Measurements from ENCODE around the gene CD52. TPM values are rescaled to one million over a fixed set of nuclear protein-coding genes. Genes with fewer than 3 reads are reported as not detected.

Gene CD52
- total and polyA plus RNA-seq, 10 donors = 206 to 3,726 (median 316) TPM

DNA sequence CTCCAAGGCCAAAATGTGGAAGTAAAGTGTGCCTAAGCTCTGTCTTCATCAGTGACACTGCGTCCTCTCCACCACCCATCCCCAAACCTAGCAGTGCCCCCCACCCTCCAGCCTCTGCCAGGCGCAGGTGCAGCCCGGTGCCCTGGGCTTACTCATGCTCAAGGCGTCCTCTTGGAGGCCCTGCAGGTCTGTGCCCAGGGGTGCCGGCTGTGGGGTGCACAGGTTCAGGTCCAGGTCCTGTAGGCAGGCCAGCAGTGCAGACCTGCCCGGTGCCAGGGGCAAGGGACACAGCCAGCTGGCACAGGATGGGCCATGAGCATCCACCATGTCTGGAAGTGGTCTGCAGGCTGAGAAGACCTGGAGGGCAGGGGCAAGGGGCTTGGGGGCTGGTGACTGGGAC, 49.7 kb downstream of the CD52 start:
- WGBS, 5 donors = 88 to 100% (median 90%) methylated on average over 1 to 6 of the region's 6 CpGs

DNA sequence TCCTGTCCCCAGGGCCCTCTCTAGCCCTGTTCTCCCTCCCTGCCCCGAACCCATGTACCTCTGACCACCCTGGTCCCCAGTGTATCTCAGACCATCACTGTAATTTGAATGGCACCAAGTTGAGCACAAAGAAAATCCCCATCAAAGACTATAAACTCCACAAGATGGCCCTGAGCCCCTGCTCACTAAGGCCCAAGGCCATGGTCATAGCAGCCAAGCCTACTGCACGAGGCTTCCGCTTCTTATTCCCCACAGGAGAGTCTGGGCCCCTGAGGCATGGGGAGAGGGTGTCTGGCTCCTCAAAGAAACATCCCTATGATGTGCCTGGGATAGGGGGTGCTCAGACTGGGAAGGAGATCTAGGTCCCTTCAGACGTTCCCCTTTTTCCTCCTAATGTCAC, 50.2 kb downstream of the CD52 start:
- Histone ChIP-seq H3K36me3 (no peaks in the 10 kb centered on the region), H3K27ac (no peak overlapping the region), H3K4me3 (no peak overlapping the region), H3K4me1 (peaks cover 0 to 36% (median 13%) of the 10 kb centered on the region in 6 donors), H3K27me3 (replicated peaks in 1 of 7) (peaks cover 0 to 66% (median 7%) of the 10 kb centered on the region in 7 donors), H3K9me3 (no peaks in the 10 kb centered on the region)
- no peak for DNase-seq
- 75 to 82% (median 81%) methylated on average over 4 of the region's 4 CpGs for WGBS, 5 donors
- intact Hi-C loops (cut with DNase I; ENCODE audit: low total_unique reads) = no loop called here
- TF ChIP-seq POLR2AphosphoS5 (IDR thresholded peaks at IDR 0.05) (no peak), POLR2A (IDR thresholded peaks at IDR 0.05) (no peak)
- TF ChIP-seq, protein P1, sequence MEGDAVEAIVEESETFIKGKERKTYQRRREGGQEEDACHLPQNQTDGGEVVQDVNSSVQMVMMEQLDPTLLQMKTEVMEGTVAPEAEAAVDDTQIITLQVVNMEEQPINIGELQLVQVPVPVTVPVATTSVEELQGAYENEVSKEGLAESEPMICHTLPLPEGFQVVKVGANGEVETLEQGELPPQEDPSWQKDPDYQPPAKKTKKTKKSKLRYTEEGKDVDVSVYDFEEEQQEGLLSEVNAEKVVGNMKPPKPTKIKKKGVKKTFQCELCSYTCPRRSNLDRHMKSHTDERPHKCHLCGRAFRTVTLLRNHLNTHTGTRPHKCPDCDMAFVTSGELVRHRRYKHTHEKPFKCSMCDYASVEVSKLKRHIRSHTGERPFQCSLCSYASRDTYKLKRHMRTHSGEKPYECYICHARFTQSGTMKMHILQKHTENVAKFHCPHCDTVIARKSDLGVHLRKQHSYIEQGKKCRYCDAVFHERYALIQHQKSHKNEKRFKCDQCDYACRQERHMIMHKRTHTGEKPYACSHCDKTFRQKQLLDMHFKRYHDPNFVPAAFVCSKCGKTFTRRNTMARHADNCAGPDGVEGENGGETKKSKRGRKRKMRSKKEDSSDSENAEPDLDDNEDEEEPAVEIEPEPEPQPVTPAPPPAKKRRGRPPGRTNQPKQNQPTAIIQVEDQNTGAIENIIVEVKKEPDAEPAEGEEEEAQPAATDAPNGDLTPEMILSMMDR (IDR thresholded peaks at IDR 0.05 in 8 of 11, conservative IDR thresholded peaks at IDR 0.05 in 3 of 11) = no peak

More for the DNA sequence above, 49.7 kb downstream of the CD52 start:
- H3K27ac ChIP-seq = no peak overlapping the region
- no peaks in the 10 kb centered on the region for H3K36me3 ChIP-seq
- no peak for DNase-seq
- H3K4me1 ChIP-seq = peaks cover 0 to 31% (median 10%) of the 10 kb centered on the region in 6 donors
- TF ChIP-seq POLR2A (IDR thresholded peaks at IDR 0.05) (no peak), POLR2AphosphoS5 (IDR thresholded peaks at IDR 0.05) (no peak)
- TF ChIP-seq, protein P1 (IDR thresholded peaks at IDR 0.05 in 8 of 11, conservative IDR thresholded peaks at IDR 0.05 in 3 of 11) = no peak
- H3K4me3 ChIP-seq = no peak overlapping the region
- H3K27me3 ChIP-seq (replicated peaks in 1 of 7) = peaks cover 0 to 67% (median 7%) of the 10 kb centered on the region in 7 donors
- intact Hi-C loops (cut with DNase I; ENCODE audit: low total_unique reads) = no loop called here
- H3K9me3 ChIP-seq = no peaks in the 10 kb centered on the region

DNA sequence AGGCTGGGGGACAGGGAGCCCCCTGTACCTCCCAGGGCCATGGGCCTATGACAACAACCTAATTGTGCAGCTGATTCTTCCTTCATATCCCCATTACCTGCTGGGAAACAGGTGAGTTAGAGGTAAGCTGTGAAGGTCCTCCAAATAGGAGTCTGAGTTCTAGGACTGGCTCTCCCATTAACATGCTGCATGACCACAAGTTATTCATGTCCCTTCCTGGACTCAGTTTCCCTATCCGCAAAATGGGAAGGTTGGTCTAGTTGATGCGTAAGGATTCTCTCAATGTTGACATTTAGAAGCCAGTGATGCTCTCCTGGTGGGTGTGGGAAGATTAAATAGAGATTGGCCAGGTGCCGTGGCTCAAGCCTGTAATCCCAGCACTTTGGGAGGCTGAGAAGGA, 50.7 kb downstream of the CD52 start:
- WGBS, 5 donors = 91 to 95% (median 94%) methylated on average over 3 of the region's 3 CpGs
- no peak for TF ChIP-seq POLR2AphosphoS5 (IDR thresholded peaks at IDR 0.05)
- TF ChIP-seq, protein P1 (IDR thresholded peaks at IDR 0.05 in 8 of 11, conservative IDR thresholded peaks at IDR 0.05 in 3 of 11) = no peak
- TF ChIP-seq POLR2A (IDR thresholded peaks at IDR 0.05) = no peak
- intact Hi-C loops (cut with DNase I; ENCODE audit: low total_unique reads) = no loop called here
- H3K27me3 ChIP-seq (replicated peaks in 1 of 7) = peaks cover 0 to 62% (median 7%) of the 10 kb centered on the region in 7 donors
- DNase-seq = no peak
- no peak overlapping the region for H3K27ac ChIP-seq
- H3K9me3 ChIP-seq = no peaks in the 10 kb centered on the region
- H3K4me3 ChIP-seq = no peak overlapping the region
- no peaks in the 10 kb centered on the region for H3K36me3 ChIP-seq
- peaks cover 0 to 39% (median 16%) of the 10 kb centered on the region in 6 donors for H3K4me1 ChIP-seq

Other genes with a start within 250 kb of the CD52 start
- gene PDIK1L, start 206.1 kb upstream of the CD52 start, total RNA-seq = 10 to 100 TPM in 5 of 7 donors, 1 to 10 TPM in 2; 7.7 to 14.1 (median 11.6) TPM
- 1 to 10 TPM; 2.5 to 3.1 (median 3.1) TPM for gene PDIK1L, start 206.1 kb upstream of the CD52 start, polyA plus RNA-seq
- gene FAM110D, start 158.9 kb upstream of the CD52 start, total RNA-seq = 1 to 10 TPM in 6 of 7 donors, under 1 TPM in 1; 0.76 to 5.9 (median 1.8) TPM
- 1 to 10 TPM in 1 of 3 donors, under 1 TPM in 2; 0.44 to 1.2 (median 0.91) TPM for gene FAM110D, start 158.9 kb upstream of the CD52 start, polyA plus RNA-seq
- gene C1orf232, start 149.0 kb upstream of the CD52 start, total RNA-seq = not detected
- not detected for gene C1orf232, start 149.0 kb upstream of the CD52 start, polyA plus RNA-seq
- gene ZNF593, start 148.1 kb upstream of the CD52 start, total RNA-seq = 10 to 100 TPM; 13.5 to 27.8 (median 19.6) TPM
- 100 to 1,000 TPM in 1 of 3 donors, 10 to 100 TPM in 2; 74.9 to 104 (median 80.3) TPM for gene ZNF593, start 148.1 kb upstream of the CD52 start, polyA plus RNA-seq
- gene ZNF593OS, start 146.1 kb upstream of the CD52 start, total RNA-seq = not detected
- under 1 TPM; 0.26 to 0.43 (median 0.26) TPM for gene ZNF593OS, start 146.1 kb upstream of the CD52 start, polyA plus RNA-seq
- gene CNKSR1, start 140.5 kb upstream of the CD52 start, total RNA-seq = 1 to 10 TPM; 1.0 to 5.5 (median 3.7) TPM
- gene CNKSR1, start 140.5 kb upstream of the CD52 start, polyA plus RNA-seq = 1 to 10 TPM in 2 of 3 donors, under 1 TPM in 1; 0.68 to 2.0 (median 1.0) TPM
- not detected for gene CATSPER4, start 127.4 kb upstream of the CD52 start, total RNA-seq
- gene CATSPER4, start 127.4 kb upstream of the CD52 start, polyA plus RNA-seq = under 1 TPM in 1 of 3 donors, not detected in 2; 0.03 TPM
- 10 to 100 TPM in 5 of 7 donors, 1 to 10 TPM in 2; 7.8 to 14.9 (median 10.8) TPM for gene CEP85, start 83.8 kb upstream of the CD52 start, total RNA-seq
- 1 to 10 TPM; 3.9 to 5.2 (median 4.2) TPM for gene CEP85, start 83.8 kb upstream of the CD52 start, polyA plus RNA-seq
- gene SH3BGRL3, start 37.9 kb upstream of the CD52 start, total RNA-seq = 100 to 1,000 TPM; 139 to 261 (median 233) TPM
- gene SH3BGRL3, start 37.9 kb upstream of the CD52 start, polyA plus RNA-seq = 100 to 1,000 TPM; 249 to 319 (median 286) TPM
- 10 to 100 TPM; 25.1 to 67.1 (median 48.0) TPM for gene UBXN11, start 11.3 kb upstream of the CD52 start, total RNA-seq
- gene UBXN11, start 11.3 kb upstream of the CD52 start, polyA plus RNA-seq = 10 to 100 TPM; 26.6 to 67.8 (median 66.1) TPM
- gene CRYBG2, start 36.2 kb downstream of the CD52 start, total RNA-seq = 1 to 10 TPM in 1 of 7 donors, under 1 TPM in 1, not detected in 5; 0.87 to 1.1 TPM
- gene CRYBG2, start 36.2 kb downstream of the CD52 start, polyA plus RNA-seq = 1 to 10 TPM; 1.2 to 3.4 (median 1.5) TPM
- under 1 TPM in 5 of 7 donors, not detected in 2; 0.17 to 0.74 (median 0.49) TPM for gene ZNF683, start 54.8 kb downstream of the CD52 start, total RNA-seq
- 1 to 10 TPM in 1 of 3 donors, under 1 TPM in 2; 0.38 to 1.5 (median 0.83) TPM for gene ZNF683, start 54.8 kb downstream of the CD52 start, polyA plus RNA-seq
- gene LIN28A, start 92.9 kb downstream of the CD52 start, total RNA-seq = not detected
- gene LIN28A, start 92.9 kb downstream of the CD52 start, polyA plus RNA-seq = not detected
- 10 to 100 TPM; 30.1 to 48.8 (median 35.7) TPM for gene DHDDS, start 114.4 kb downstream of the CD52 start, total RNA-seq
- 10 to 100 TPM; 11.1 to 17.1 (median 16.5) TPM for gene DHDDS, start 114.4 kb downstream of the CD52 start, polyA plus RNA-seq
- 100 to 1,000 TPM; 191 to 350 (median 249) TPM for gene HMGN2, start 154.5 kb downstream of the CD52 start, total RNA-seq
- gene HMGN2, start 154.5 kb downstream of the CD52 start, polyA plus RNA-seq = 1,000 to 10,000 TPM in 1 of 3 donors, 100 to 1,000 TPM in 2; 680 to 1,036 (median 684) TPM
- 100 to 1,000 TPM; 109 to 173 (median 131) TPM for gene RPS6KA1, start 211.8 kb downstream of the CD52 start, total RNA-seq
- gene RPS6KA1, start 211.8 kb downstream of the CD52 start, polyA plus RNA-seq = 10 to 100 TPM; 45.8 to 57.5 (median 51.0) TPM

Data from spleen (tissue), 11 donors.